Spleen (tissue), 7 donors: ENCODE data around the gene MBD3L3.
"Not testable (repeated sequence)": the region's sequence is repeated elsewhere in the genome, so short reads cannot be mapped to it uniquely, and the experiment has no call there.

Source experiments
- CTCF ChIP-seq, 11 experiments: fragments of 200-600 bp in 7 of 11; fragments of 450-650 bp in 4 of 11; sonication (generic) in 4 of 11; IDR thresholded peaks in 8 of 11; conservative IDR thresholded peaks in 3 of 11; 1 replicate in 7 of 11; 2 replicates in 4 of 11; pipeline versions ENCODE4 v1.4.0 to v1.8.0; 2016 to 2021; ENCODE audit warnings: antibody characterized with exemption in 11 of 11, inconsistent platforms in 4 of 11, mild to moderate bottlenecking in 1 of 11
- POLR2A ChIP-seq, 3 donors: fragments of 450-650 bp; IDR thresholded peaks; one replicate each; pipeline ENCODE4 v1.5.1; 2017; ENCODE audit warnings: antibody characterized with exemption in 3 of 3, mild to moderate bottlenecking in 1 of 3
- POLR2AphosphoS5 ChIP-seq, 3 donors: sonication (generic); formaldehyde crosslinking; IDR thresholded peaks; one replicate each; pipeline ENCODE4 v1.5.1; 2017; ENCODE audit warnings: antibody characterized with exemption in 3 of 3
- donor health status: DM: no; HTN: no; CAD: no; lungs with moderate emphysema.
- donor health status: DM: no; HTN: no; CAD: no.
- donor health status: DM: no; HTN: no; CAD: no.

GRCh38 chr19:7030278-7030677, 28.2 kb downstream of the MBD3L3 start, which contains the start of gene MBD3L5:
- TF ChIP-seq CTCF (IDR thresholded peaks at IDR 0.05 in 8 of 11, conservative IDR thresholded peaks at IDR 0.05 in 3 of 11); POLR2AphosphoS5 (IDR thresholded peaks at IDR 0.05); POLR2A (IDR thresholded peaks at IDR 0.05): not testable (repeated sequence)
